Esophagus muscularis mucosa (tissue), 4 donors: Measurements from ENCODE around the gene ABCD3. TPM values are rescaled to one million over a fixed set of nuclear protein-coding genes. Genes with fewer than 3 reads are reported as not detected.
A peak's percentile ranks its signal among the peaks of the same experiment; 100 is the strongest.
"Not testable (repeated sequence)": the region's sequence is repeated elsewhere in the genome, so short reads cannot be mapped to it uniquely, and the experiment has no call there.

Source experiments
- DNase-seq: peaks from one replicate; pipeline ENCODE4 v3.0.0-alpha.2; 2017; ENCODE audit errors: extremely low spot score
- H3K27ac ChIP-seq, 4 donors: fragments of 200-600 bp; sonication (generic); replicated peaks in 1 of 4; 1 replicate in 3 of 4; 2 replicates in 1 of 4; pipeline ENCODE4 v1.5.1; 2016 to 2019; ENCODE audit warnings: mild to moderate bottlenecking in 1 of 4
- H3K27me3 ChIP-seq, 4 donors: fragments of 200-600 bp; sonication (generic); one replicate each; pipeline versions ENCODE4 v1.5.1 to v1.6.0; 2016 to 2019
- H3K36me3 ChIP-seq, 4 donors: fragments of 200-600 bp; sonication (generic); one replicate each; pipeline ENCODE4 v1.5.1; 2016 to 2019
- H3K4me1 ChIP-seq, 4 donors: fragments of 200-600 bp; sonication (generic); one replicate each; pipeline ENCODE4 v1.5.1; 2016 to 2019
- H3K4me3 ChIP-seq, 4 donors: fragments of 200-600 bp; sonication (generic); 1 replicate in 2 of 4; 2 replicates in 2 of 4; pipeline ENCODE4 v1.5.1; 2016 to 2019; ENCODE audit warnings: mild to moderate bottlenecking in 4 of 4, moderate library complexity in 1 of 4
- H3K9me3 ChIP-seq, 4 donors: fragments of 200-600 bp; sonication (generic); 1 replicate in 3 of 4; 2 replicates in 1 of 4; pipeline ENCODE4 v1.5.1; 2016 to 2019
- EP300 ChIP-seq: sonication (generic); formaldehyde crosslinking; IDR thresholded peaks from one replicate; pipeline ENCODE4 v1.6.1; 2017; ENCODE audit warnings: antibody characterized with exemption
- POLR2A ChIP-seq: fragments of 450-650 bp; IDR thresholded peaks from one replicate; pipeline ENCODE4 v1.6.1; 2017; ENCODE audit warnings: antibody characterized with exemption, moderate library complexity, mild to moderate bottlenecking, low read depth
- POLR2AphosphoS5 ChIP-seq, 2 donors: sonication (generic); formaldehyde crosslinking; IDR thresholded peaks; one replicate each; pipeline ENCODE4 v1.6.1; 2017; ENCODE audit warnings: antibody characterized with exemption in 2 of 2
- WGBS: methylation state at CpG from one replicate; pipeline ENCODE4 v1.1.5; 2018; 5-methylcytosine and 5-hydroxymethylcytosine counted together
- intact Hi-C: fragments of 100-400 bp; cut with DNase I; formaldehyde crosslinking; loops from one replicate; pipeline ENCODE4 v1.15.1; 2023
- total RNA-seq, 4 donors: library from RNA; depleted of rRNA; stranded (reverse); fragments of >200 nt; gene quantifications; one replicate each; pipeline versions ENCODE4 v1.1.0 to v1.2.1, GENCODE V29; 2016
- TF ChIP-seq, protein P1 (sequence below), 3 experiments: fragments of 200-600 bp in 2 of 3; fragments of 450-650 bp in 1 of 3; sonication (generic) in 2 of 3; IDR thresholded peaks; one replicate each; pipeline ENCODE4 v1.5.1; 2017 to 2019; ENCODE audit warnings: antibody characterized with exemption in 3 of 3, mild to moderate bottlenecking in 2 of 3, moderate library complexity in 1 of 3

The ABCD3 gene
- total RNA-seq, 4 donors from 2014 or later = 25.0 to 59.4 (median 27.9) TPM

DNA sequence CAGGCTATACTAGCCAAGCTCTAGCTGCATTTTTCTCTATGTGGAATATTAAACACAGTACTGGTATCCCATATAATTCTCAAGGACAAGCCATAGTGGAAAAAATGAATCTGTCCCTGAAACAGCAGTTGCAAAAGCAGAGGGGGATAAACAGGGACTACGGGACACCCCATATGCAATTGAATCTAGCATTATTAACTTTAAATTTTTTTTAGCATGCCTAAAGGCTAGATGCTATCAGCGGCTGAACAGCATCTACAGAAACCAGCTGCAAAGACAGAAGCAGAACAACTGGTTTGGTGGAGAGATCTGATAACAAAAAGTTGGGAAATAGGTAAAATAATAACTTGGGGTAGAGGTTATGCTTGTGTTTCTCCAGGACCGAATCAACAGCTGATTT, 30.6 kb downstream of the ABCD3 start:
- 93% methylated on average over 3 of the region's 3 CpGs for WGBS
- H3K27ac ChIP-seq, DNase-seq, H3K27me3 ChIP-seq, H3K4me1 ChIP-seq, H3K4me3 ChIP-seq, intact Hi-C loops: not testable (repeated sequence)
- Histone ChIP-seq H3K36me3 (peaks cover 19 to 31% (median 19%) of the 10 kb centered on the region in 4 donors), H3K9me3 (peaks cover 0 to 33% (median 21%) of the 10 kb centered on the region in 4 donors)

DNA sequence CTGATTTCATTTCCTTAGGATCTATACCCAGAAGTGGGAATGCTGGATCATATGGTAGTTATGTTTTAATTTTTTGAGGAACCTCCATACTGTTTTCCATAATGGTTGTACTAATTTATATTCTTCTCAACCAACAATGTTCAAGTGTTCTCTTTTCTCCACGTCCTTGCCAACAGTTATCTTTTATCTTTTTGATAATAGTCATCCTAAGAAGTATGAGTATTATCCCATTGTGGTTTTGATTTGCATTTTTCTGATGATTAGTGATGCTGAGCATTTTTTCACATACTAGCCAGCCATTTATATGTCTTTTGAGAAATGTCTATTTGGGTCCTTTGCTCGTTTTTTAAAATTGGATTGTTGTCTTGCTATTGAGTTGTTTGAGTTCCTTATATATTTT, 38.5 kb downstream of the ABCD3 start:
- DNase-seq = no peak
- H3K4me1 ChIP-seq = no peaks in the 10 kb centered on the region
- no peak overlapping the region for H3K4me3 ChIP-seq
- no peak overlapping the region for H3K27ac ChIP-seq
- H3K9me3 ChIP-seq = no peaks in the 10 kb centered on the region
- H3K36me3 ChIP-seq = peaks cover 0 to 12% (median 5%) of the 10 kb centered on the region in 4 donors
- 93% methylated on average over 2 of the region's 2 CpGs for WGBS
- TF ChIP-seq, protein P1, sequence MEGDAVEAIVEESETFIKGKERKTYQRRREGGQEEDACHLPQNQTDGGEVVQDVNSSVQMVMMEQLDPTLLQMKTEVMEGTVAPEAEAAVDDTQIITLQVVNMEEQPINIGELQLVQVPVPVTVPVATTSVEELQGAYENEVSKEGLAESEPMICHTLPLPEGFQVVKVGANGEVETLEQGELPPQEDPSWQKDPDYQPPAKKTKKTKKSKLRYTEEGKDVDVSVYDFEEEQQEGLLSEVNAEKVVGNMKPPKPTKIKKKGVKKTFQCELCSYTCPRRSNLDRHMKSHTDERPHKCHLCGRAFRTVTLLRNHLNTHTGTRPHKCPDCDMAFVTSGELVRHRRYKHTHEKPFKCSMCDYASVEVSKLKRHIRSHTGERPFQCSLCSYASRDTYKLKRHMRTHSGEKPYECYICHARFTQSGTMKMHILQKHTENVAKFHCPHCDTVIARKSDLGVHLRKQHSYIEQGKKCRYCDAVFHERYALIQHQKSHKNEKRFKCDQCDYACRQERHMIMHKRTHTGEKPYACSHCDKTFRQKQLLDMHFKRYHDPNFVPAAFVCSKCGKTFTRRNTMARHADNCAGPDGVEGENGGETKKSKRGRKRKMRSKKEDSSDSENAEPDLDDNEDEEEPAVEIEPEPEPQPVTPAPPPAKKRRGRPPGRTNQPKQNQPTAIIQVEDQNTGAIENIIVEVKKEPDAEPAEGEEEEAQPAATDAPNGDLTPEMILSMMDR (IDR thresholded peaks at IDR 0.05) = no peak
- TF ChIP-seq POLR2AphosphoS5 (IDR thresholded peaks at IDR 0.05) (no peak), POLR2A (no peak), EP300 (no peak)
- intact Hi-C loops = no loop called here
- H3K27me3 ChIP-seq = no peaks in the 10 kb centered on the region

DNA sequence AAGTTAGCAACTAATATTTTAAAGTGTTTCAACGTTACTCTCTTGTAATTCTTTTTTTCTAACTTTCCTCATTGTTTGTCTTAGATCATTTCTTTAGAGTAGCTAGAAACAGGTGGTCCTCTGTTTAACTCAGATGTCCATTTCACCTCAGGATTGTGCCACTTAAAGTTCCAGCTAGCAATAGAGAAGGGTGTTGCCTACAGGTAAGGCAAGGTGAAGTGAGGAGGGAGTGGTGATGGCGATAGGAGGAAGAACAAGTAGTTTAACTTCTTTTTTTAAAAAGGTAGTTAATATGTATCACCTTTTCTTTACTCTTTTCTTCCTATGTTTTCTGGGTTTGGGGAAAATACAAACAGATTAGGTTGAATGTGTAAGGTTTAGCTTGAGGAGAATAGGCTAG, 44.4 kb downstream of the ABCD3 start:
- Histone ChIP-seq H3K36me3 (peaks cover 0 to 40% (median 15%) of the 10 kb centered on the region in 4 donors), H3K4me3 (no peak overlapping the region), H3K27ac (peak overlapping the region in 1 of 4 donors; percentile 15), H3K27me3 (no peaks in the 10 kb centered on the region), H3K9me3 (no peaks in the 10 kb centered on the region), H3K4me1 (peaks cover 7 to 12% (median 12%) of the 10 kb centered on the region in 4 donors)
- TF ChIP-seq, protein P1 (IDR thresholded peaks at IDR 0.05) = no peak
- TF ChIP-seq EP300 = no peak
- no peak for TF ChIP-seq POLR2A
- no peak for TF ChIP-seq POLR2AphosphoS5 (IDR thresholded peaks at IDR 0.05)
- DNase-seq = no peak
- intact Hi-C loops = loop anchor here (10.0 kb wide), 2 partner anchors 128 to 408 kb away; no protein-coding TSS in a partner anchor
- WGBS = 92% methylated on average over 2 of the region's 2 CpGs

DNA sequence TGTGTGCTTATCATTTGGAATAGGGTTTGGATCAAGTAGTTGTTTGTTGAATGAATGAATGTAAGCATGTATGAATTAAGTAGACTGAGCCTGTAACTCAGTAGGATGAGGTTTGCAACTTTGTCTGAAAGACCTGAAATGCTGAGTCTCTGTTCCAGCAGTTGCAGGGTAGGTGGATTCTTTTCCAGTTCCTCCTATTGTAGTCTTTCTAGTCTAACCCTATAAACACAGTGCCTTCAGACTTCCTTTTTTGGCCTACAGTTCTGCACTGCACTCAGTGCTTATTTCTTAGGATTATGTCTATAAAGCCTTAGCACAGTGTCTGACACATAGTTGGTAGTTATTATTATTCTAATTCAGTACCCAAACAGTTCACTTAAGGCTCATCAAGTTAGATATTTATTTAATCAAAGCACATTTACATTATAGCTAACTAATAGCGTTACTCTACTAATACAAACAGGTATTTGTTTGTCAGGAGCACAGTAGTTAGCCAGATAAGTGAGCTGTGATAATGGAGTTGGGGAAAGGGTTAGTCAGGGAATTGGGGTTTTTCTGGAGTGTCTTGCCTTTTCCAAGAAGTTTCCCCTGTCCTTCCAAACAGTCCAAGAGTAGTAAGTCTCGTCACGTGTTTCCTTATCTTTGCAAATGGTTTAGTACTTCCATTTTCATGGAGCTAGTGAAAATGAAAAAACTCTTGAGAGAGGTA, 45.0 kb downstream of the ABCD3 start:
- H3K36me3 ChIP-seq = peaks cover 0 to 35% (median 15%) of the 10 kb centered on the region in 4 donors
- peak overlapping the region in 3 of 4 donors; percentile 9 to 28 (median 15) for H3K27ac ChIP-seq
- TF ChIP-seq, protein P1 (IDR thresholded peaks at IDR 0.05) = no peak
- TF ChIP-seq POLR2AphosphoS5 (IDR thresholded peaks at IDR 0.05) (no peak), POLR2A (no peak), EP300 (no peak)
- no peak for DNase-seq
- peaks cover 7 to 12% (median 12%) of the 10 kb centered on the region in 4 donors for H3K4me1 ChIP-seq
- WGBS = 74% methylated on average over 3 of the region's 3 CpGs
- intact Hi-C loops = loop anchor here (10.0 kb wide), 2 partner anchors 128 to 408 kb away; no protein-coding TSS in a partner anchor
- H3K4me3 ChIP-seq = no peak overlapping the region
- H3K9me3 ChIP-seq = no peaks in the 10 kb centered on the region
- H3K27me3 ChIP-seq = no peaks in the 10 kb centered on the region

DNA sequence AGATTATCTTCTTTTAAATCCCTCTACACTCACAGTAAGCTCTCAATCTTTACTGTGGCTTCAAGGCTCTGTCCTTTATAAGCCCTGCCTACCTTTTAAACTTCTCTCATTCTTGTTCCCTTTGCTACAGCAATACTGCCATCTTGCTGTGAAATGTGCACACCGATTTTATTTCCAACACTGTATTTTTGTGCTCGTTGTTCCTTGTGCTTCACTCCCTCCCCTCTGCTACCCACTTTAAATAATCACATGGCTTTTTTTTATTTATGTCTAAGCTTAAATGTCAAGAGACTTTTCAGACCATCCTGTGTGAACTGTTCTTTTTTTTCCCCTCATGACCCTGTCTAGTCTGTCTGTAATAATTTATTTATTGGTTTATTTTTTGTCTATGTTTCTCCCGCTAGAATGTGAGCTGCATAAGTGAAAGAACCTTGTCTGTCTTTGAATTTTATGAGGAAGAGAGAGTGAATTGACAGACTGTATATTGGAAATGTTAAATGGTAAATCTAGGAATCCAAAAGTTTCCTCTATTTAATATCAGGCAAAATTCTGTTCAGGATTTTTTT, 45.7 kb downstream of the ABCD3 start:
- 73% methylated on average over 3 of the region's 3 CpGs for WGBS
- intact Hi-C loops = loop anchor here (10.0 kb wide), 2 partner anchors 129 to 409 kb away; no protein-coding TSS in a partner anchor
- H3K27me3 ChIP-seq = no peaks in the 10 kb centered on the region
- TF ChIP-seq, protein P1 (IDR thresholded peaks at IDR 0.05) = peak; percentile 55 to 66 (median 62)
- TF ChIP-seq POLR2AphosphoS5 (IDR thresholded peaks at IDR 0.05) (no peak), EP300 (no peak), POLR2A (no peak)
- DNase-seq = no peak
- peak overlapping the region in 1 of 4 donors; percentile 28 for H3K27ac ChIP-seq
- no peak overlapping the region for H3K4me3 ChIP-seq
- peaks cover 0 to 37% (median 15%) of the 10 kb centered on the region in 4 donors for H3K36me3 ChIP-seq
- peaks cover 7 to 12% (median 12%) of the 10 kb centered on the region in 4 donors for H3K4me1 ChIP-seq
- no peaks in the 10 kb centered on the region for H3K9me3 ChIP-seq
